Gastroesophageal sphincter (tissue), 4 donors: Measurements from ENCODE around the gene TMED10. TPM values are rescaled to one million over a fixed set of nuclear protein-coding genes. Genes with fewer than 3 reads are reported as not detected.

ENCODE experiments used
- ATAC-seq: fragments of 150-250 bp; one replicate; pipeline ENCODE4 v1.9.1; 2016; ENCODE audit warnings: mild to moderate bottlenecking, moderate library complexity
- H3K27ac ChIP-seq, 4 donors: fragments of 200-600 bp; sonication (generic) in 3 of 4; 1 replicate in 3 of 4; 2 replicates in 1 of 4; pipeline ENCODE4 v1.5.1; 2016 to 2019
- H3K27me3 ChIP-seq: fragments of 200-600 bp; sonication (generic); one replicate; pipeline ENCODE4 v1.5.1; 2019
- H3K36me3 ChIP-seq, 2 donors: fragments of 200-600 bp; sonication (generic); one replicate each; pipeline ENCODE4 v1.5.1; 2019; ENCODE audit warnings: control low read depth in 1 of 2
- H3K4me1 ChIP-seq, 3 donors: fragments of 200-600 bp; sonication (generic); 1 replicate in 2 of 3; 2 replicates in 1 of 3; pipeline ENCODE4 v1.5.1; 2016 to 2019; ENCODE audit warnings: control low read depth in 2 of 3
- H3K4me3 ChIP-seq, 2 donors: fragments of 200-600 bp; sonication (generic); one replicate each; pipeline ENCODE4 v1.5.1; 2019; ENCODE audit warnings: mild to moderate bottlenecking in 1 of 2, moderate library complexity in 1 of 2
- H3K9me3 ChIP-seq, 3 donors: fragments of 200-600 bp; sonication (generic); one replicate each; pipeline ENCODE4 v1.5.1; 2017 to 2019; ENCODE audit warnings: control low read depth in 2 of 3
- EP300 ChIP-seq: sonication (generic); formaldehyde crosslinking; IDR thresholded peaks from one replicate; pipeline ENCODE4 v1.6.1; 2017; ENCODE audit warnings: antibody characterized with exemption, mild to moderate bottlenecking
- POLR2A ChIP-seq, 2 donors: fragments of 450-650 bp; IDR thresholded peaks; one replicate each; pipeline ENCODE4 v1.6.1; 2017; ENCODE audit warnings: antibody characterized with exemption in 2 of 2, mild to moderate bottlenecking in 2 of 2, moderate library complexity in 1 of 2
- POLR2AphosphoS5 ChIP-seq: sonication (generic); formaldehyde crosslinking; IDR thresholded peaks from one replicate; pipeline ENCODE4 v1.6.1; 2017; ENCODE audit warnings: antibody characterized with exemption
- WGBS, 2 donors: methylation state at CpG; one replicate each; pipeline ENCODE4 v1.1.5; 2018; ENCODE audit warnings: low coverage in 1 of 2; 5-methylcytosine and 5-hydroxymethylcytosine counted together
- total RNA-seq, 4 donors: library from RNA; depleted of rRNA; stranded (reverse); fragments of >200 nt; gene quantifications; one replicate each; pipeline ENCODE4 v1.1.0, GENCODE V29; 2016
- TF ChIP-seq, protein P1 (sequence below), 4 experiments: fragments of 200-600 bp in 2 of 4; fragments of 450-650 bp in 2 of 4; sonication (generic) in 1 of 4; IDR thresholded peaks; one replicate each; pipeline ENCODE4 v1.5.1; 2017 to 2019; ENCODE audit warnings: antibody characterized with exemption in 4 of 4, mild to moderate bottlenecking in 2 of 4, moderate library complexity in 2 of 4

TMED10 gene
- total RNA-seq, 4 donors from 2014 or later = 140 to 241 (median 162) TPM

DNA sequence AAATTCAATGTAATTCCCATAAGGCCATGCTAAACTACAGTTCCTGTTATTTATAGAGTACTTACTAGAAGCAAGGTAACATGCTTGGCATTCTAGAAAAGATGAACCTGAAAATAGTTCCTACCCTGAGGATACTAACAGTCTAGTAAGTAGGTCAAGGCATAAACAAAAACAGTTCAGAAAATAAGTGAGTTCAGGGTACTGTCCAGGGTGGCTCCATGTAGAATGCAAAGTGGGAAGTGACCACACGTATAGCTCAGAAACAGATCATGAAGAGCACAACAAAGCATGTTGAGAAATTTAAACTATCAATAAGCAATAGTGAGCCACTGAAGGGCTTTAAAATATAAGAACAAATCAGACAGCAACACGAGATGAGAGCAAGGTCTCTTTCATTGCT, 2.3 kb downstream of the TMED10 start:
- no peak overlapping the region for H3K4me3 ChIP-seq
- H3K9me3 ChIP-seq = no peaks in the 10 kb centered on the region

DNA sequence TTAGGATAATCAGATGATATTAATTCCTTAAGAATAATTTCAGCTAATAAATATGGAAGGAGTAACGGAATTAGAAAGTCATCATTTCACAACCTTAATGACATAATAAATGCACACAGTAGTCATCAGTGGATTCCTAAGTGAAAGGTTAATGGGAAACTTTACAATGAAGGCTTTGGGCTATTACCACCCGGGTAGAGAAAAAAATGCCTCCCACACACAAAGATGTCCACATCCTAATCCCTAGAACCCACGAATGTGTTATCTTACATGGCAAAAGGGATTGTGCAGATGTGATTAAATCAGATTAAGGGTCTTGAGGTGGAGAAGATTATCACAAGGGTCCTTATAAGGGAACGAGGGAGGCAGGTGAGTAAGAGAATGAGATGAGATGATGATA, 5.6 kb downstream of the TMED10 start:
- Histone ChIP-seq H3K4me3 (no peak overlapping the region), H3K27me3 (no peaks in the 10 kb centered on the region), H3K36me3 (no peaks in the 10 kb centered on the region), H3K4me1 (peaks cover 6 to 89% (median 15%) of the 10 kb centered on the region in 3 donors), H3K9me3 (no peaks in the 10 kb centered on the region), H3K27ac (no peak overlapping the region)
- 61 to 63% methylated on average over 4 of the region's 4 CpGs for WGBS, 2 donors
- TF ChIP-seq POLR2AphosphoS5 = no peak
- TF ChIP-seq, protein P1, sequence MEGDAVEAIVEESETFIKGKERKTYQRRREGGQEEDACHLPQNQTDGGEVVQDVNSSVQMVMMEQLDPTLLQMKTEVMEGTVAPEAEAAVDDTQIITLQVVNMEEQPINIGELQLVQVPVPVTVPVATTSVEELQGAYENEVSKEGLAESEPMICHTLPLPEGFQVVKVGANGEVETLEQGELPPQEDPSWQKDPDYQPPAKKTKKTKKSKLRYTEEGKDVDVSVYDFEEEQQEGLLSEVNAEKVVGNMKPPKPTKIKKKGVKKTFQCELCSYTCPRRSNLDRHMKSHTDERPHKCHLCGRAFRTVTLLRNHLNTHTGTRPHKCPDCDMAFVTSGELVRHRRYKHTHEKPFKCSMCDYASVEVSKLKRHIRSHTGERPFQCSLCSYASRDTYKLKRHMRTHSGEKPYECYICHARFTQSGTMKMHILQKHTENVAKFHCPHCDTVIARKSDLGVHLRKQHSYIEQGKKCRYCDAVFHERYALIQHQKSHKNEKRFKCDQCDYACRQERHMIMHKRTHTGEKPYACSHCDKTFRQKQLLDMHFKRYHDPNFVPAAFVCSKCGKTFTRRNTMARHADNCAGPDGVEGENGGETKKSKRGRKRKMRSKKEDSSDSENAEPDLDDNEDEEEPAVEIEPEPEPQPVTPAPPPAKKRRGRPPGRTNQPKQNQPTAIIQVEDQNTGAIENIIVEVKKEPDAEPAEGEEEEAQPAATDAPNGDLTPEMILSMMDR (IDR thresholded peaks at IDR 0.05) = no peak
- ATAC-seq = no peak

More for the DNA sequence above, 2.3 kb downstream of the TMED10 start:
- H3K27me3 ChIP-seq = no peaks in the 10 kb centered on the region
- peaks cover 0 to 63% (median 6%) of the 10 kb centered on the region in 3 donors for H3K4me1 ChIP-seq
- no peaks in the 10 kb centered on the region for H3K36me3 ChIP-seq
- ATAC-seq = no peak
- TF ChIP-seq POLR2AphosphoS5 = no peak
- TF ChIP-seq, protein P1 (IDR thresholded peaks at IDR 0.05) = no peak
- no peak for TF ChIP-seq EP300
- TF ChIP-seq POLR2A (IDR thresholded peaks at IDR 0.05) = no peak
- H3K27ac ChIP-seq = peak overlapping the region in 2 of 4 donors; percentile 26 to 31
- 38 to 62% methylated on average over 2 of the region's 2 CpGs for WGBS, 2 donors

DNA sequence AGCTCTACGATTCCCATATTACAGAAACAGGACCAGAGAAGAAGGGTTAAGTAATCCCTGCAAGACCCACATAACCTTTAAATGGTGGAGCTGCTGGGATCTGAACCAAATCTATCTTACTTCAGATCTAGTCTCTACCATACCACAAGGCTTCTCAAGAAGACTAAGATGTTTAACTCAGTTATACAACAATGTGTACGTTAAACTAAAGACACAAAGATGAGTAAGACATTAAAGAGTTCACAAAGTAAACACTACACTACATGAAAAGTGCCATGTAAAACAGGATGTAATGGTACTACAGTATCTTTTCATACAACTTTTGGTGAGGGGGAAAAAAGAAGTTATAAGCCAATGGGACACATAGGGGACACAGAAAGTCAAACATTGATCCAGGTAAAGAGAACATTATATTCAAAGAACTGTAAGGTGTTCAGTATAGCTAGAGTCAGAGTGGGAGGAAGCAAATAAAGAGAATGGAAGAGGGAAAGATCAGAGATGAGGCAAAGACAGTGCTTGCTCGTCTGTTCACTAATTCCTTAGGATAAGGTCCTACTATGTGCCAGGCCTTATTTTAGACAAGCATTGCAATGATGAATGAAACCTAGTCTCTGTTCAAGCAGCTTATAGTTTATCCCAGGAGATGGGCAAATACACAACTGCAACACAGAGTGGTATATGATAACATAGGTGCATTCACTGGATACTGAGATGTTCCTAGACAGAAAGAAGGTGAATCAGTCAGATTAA, 7.7 kb downstream of the TMED10 start:
- TF ChIP-seq POLR2AphosphoS5 = no peak
- no peak for TF ChIP-seq EP300
- TF ChIP-seq, protein P1 (IDR thresholded peaks at IDR 0.05) = no peak
- TF ChIP-seq POLR2A (IDR thresholded peaks at IDR 0.05) = no peak
- Histone ChIP-seq H3K27me3 (no peaks in the 10 kb centered on the region), H3K36me3 (no peaks in the 10 kb centered on the region), H3K27ac (no peak overlapping the region), H3K9me3 (no peaks in the 10 kb centered on the region), H3K4me1 (peaks cover 0 to 86% (median 15%) of the 10 kb centered on the region in 3 donors), H3K4me3 (no peak overlapping the region)
- WGBS, 2 donors = 73 to 100% methylated on average over 1 to 3 of the region's 3 CpGs
- ATAC-seq = no peak

DNA sequence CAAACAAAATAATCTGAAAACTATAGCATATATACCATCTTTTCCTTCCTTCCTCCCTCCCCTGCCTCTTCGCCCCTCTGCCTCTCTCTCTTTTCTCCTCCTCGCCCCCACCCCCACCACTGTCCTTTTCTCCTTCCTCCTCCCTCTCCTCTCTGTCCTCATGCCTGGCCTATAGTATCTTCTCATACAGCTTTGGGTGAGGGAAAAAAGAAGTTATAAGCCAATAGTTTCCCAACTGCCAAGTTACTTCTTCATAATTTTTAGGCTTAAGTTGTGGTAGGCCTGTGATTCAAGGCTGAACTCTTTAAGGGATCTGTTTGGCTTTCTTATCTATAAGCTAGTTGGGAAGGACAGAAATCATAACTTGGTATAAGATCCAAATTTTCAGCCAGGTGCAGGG, 9.1 kb downstream of the TMED10 start:
- H3K9me3 ChIP-seq = no peaks in the 10 kb centered on the region
- ATAC-seq = no peak
- TF ChIP-seq POLR2AphosphoS5 = no peak
- TF ChIP-seq, protein P1 (IDR thresholded peaks at IDR 0.05) = no peak
- no peak for TF ChIP-seq POLR2A (IDR thresholded peaks at IDR 0.05)
- TF ChIP-seq EP300 = no peak
- peaks cover 0 to 6% of the 10 kb centered on the region in 2 donors for H3K36me3 ChIP-seq
- no peak overlapping the region for H3K27ac ChIP-seq
- H3K4me1 ChIP-seq = peaks cover 0 to 74% (median 15%) of the 10 kb centered on the region in 3 donors
- no peak overlapping the region for H3K4me3 ChIP-seq
- no peaks in the 10 kb centered on the region for H3K27me3 ChIP-seq
- 87 to 100% methylated on average over 1 to 2 of the region's 2 CpGs for WGBS, 2 donors
